ENCODE measurements around the gene NOD2.

NOD2 gene

DNA sequence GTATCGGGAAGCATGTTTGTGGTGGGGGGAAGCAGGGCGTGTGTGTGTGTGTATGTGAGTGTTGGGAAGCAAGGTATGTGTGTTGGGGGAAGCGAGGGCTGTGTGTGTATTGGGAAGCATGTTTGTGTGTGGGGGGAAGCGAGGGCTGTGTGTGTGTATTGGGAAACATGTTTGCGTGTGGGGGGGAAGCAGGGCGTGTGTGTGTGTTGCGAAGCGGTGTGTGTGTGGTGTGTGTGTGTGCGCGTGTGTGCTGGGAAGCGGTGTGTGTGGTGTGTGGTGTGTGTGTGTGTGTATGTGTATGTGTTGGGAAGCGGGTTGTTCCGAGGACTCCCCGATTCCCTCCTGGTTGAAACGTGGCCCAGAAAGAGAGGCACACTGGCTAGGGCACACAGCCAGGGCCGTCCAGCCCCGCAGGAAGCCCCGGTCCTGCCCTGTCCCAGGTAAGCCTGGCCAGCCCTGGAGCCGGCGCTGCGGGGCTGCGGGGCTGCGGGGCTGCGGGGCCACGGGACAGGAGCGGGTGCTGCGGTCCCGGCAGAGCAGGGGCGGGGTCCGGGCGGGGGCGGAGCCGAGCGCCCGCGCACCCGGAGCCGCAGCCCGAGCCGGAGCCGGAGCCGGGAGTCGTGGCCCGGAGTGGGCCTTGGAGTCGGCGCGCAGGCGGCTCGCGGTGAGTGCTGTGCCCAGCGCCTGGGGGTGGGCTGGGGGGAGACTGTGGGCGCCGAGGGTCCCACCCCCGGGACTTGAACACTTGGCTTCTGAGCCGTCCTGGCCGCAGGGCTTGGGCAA, at the start of gene NOD2:
Gene NOD2, plus strand, starts transcription at position 608 of the 783 bp plus-strand sequence. CDS start 5,890 bp downstream, outside the sequence.
- no peak for FAIRE-seq

DNA sequence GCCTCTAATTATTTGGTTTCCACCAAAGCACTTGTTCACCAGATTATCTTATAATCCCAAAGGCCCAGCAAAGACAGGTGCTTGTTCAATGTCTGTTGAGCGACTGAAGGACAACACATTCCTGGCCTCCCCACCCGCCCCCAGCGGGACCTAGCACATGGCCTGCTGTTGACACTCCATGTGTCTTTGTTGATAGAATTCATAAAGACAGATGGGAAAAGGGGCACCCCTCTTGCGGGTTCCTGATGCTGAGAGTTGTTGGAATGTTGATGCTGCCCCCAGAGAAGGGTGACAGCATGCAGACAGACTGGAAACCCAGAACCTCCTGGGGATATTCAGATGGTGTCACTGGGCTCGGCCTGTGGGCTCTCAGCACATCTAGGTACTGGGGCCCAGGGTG, 49.2 kb upstream of the NOD2 start:
- no peak for FAIRE-seq

DNA sequence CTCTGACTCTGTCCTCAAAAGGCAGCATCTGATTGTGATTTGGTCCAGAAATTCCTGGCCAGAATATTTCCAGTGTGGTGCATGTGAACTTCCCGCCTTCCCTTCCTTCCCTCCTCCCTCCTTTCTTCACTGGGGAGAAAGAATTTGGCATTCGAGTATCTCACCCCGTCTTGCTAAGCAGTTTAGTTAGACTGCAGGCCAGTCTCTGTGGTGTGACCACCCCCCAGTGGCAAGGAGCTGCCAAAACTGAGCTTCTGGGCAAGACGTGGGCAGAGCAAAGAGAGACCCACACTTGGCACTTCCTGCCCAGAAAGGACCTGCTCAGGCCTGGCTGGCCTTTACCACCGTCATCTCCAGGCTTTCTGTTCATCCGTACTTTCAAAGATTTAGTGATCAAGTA, 48.7 kb upstream of the NOD2 start:
- FAIRE-seq, result no peak

DNA sequence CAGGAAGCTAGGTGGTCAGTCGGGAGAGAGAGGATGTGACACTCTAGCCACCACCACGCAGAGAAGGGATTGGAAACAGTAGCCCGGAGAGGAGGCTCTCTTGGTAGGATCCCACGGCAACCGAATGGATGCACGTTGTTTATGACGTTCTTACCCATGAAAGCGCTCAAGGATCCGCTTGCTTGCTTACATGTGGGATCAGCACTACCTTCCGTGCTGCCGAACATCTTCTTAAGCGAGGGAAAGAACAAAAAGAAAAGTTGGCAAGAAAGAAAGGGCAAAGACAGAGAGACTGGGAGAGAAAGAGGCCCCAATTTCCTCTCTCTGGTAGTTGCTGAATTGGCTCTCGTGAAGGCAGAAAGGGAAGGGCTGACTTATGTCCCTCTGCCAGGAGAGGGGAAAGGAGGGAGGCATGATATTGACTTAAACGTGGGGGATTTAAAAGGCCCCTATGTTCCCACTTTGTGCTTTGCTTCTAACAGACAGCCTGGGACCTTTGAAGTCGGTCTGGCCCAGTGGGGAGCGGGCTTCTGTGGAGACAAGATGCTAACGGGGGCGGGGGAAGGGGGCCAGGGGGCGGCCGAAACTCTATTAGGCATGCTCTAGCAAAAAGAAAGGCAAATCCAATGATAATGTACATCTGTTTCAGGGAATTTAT, 47.7 kb upstream of the NOD2 start:
- FAIRE-seq, result no peak

DNA sequence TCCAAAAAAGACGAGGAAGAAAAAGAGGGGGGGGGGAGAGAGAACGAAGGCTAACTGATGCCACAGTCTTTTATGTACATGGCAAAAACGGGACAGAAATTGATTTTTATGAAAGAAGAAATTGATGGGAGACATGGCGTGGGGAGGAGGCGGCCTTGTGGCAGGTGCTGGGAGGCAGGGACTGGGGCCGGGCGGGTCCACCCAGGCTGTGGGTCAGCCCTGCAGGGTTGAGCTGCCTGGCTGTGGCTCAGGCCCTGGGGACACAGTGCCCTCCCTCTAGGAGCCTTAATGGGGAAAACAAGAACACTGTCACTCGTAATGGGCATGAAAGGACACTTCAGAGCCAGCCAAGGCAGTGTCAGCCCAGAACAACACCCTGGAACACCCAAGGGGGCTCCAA, 47.1 kb upstream of the NOD2 start:
- FAIRE-seq, result no peak

DNA sequence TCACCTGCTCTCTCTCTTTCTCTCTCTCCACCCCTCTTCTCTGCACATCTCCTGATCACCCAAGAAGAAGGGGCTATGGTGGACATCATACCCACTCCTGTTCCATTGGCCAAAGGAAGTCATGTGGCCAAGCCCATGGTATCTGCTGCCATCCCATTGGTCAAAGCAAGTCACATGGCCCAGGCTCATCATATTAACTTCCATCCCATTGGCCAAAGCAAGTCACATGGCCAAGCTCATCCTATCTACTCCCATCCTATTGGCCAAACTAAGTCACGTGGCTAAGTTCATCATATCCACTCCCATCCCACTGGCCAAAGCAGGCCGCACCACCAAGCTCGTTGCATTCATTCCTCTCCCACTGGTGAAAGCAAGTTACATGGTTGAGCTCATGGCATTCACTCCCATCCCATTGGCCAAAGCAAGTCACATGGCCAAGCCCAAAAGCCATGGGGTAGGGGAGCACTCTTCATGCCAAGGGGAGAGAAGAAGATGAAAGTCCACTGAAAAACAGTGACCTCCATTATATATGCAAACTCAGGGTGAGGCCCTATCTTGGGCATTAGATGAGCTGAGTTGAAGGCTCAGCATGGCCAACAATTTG, 41.5 kb upstream of the NOD2 start:
- FAIRE-seq, result no peak

DNA sequence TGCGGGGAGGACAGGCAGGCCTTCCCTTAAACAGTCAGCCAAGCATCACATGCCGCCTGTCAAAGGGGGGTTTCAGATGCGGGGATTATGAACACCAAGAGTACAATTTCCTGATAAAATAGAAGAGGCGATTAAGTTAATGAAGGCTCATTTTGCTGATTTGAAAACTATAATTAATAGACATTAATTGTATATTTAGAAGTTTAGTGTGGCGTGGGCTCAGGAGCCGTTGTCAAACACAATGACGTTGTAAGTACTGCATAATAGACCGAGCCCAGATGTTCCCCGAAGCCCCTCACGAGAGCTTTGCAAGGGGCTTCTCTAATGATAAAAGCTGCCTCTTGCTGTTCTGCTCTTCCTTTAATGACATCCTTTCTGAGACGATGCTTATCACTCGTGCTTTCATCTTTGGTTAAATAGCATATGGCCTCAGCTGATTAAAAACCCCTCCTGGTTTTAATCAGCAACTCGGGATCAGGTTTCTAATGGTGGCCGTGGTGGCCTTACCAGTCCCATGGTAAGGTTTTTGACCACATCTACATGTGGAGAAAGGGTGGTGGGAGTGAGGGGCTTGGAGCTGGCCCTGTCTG, 40.5 kb upstream of the NOD2 start:
- FAIRE-seq, result no peak

DNA sequence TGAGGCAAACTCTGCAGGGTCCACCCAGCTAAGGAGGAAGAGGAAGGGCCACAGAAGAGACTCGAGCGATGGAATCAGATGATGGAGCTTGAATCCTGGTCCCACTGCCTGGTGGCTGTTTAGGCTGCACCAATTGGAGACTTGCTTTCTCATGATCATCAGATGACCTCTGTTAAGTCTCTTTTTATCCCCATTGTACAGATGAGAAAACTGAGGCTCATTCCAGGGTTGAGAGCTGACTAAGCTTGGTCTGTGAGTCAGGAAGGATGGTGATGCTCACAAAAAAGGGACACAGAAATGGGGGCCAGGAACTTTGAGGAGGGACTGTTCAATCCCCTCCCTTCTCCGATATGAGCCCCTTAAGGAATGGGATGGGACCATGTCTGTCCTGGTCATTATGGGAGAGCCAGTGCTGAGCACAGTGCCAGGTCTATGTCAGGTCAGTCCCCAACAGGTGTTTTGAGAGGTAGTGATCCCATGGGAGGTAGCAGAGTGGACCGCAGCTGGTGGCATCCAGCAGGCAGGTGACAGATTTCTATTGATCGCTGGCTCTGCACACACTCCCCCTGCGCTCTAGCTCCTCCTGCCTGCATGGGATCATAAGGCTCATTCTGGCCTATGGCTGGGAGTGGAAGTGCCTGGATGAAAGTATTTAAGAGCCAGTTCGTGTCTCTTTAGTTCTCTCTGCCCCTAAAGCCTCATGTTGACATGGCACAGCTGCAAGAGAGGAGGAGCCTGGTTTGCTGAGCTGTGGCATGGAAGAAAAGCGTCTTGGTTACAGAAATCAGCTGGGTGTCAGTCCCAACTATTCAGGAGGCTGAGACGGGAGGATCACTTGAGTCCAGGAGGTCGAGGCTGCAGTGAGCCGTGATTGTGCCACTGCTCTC, 39.5 kb upstream of the NOD2 start:
- FAIRE-seq, result no peak

DNA sequence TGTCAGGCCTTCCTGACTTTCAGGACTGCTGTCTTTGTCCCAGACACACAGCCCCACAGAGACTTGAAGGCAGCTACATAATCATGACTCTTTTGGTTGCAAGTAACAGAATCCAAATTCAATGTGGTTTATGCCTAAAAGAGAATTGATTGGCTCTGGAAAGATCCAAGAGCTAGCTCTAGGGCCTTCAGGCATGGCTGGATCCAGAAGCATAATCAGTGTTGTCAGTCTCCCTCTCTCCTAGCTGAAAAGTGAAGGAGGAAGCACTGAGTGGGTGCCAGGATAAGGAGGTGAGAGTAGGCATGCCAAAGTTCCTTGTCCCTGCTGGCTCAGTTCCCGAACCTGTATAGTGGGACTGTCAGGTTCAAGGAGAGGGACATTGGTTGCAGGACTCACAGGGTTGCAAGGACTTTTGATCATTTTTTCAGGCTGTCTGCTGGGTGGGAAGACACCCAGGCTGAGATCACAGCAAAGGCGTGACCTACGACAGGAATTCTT, 37.8 kb upstream of the NOD2 start:
- no peak for FAIRE-seq

DNA sequence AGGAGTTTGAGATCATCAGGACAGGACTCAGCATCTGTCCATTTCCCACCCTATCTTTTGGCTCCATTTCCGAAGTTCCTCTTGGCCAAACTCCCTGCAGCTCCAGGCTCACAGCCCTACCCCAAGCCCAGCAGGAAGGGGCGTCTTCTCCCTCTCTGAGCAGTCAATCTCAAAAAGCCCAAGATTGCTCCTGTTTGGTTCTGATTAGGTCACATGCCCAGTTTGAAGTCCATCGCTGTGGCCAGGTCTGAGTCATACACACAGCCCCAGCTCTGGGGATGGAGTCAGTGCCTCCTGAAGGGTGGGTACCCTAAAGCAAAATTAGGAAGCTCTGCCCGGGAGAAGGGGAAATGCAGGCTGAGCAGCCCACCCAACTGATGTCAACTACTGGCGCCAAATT, 36.2 kb upstream of the NOD2 start:
- FAIRE-seq, result no peak

DNA sequence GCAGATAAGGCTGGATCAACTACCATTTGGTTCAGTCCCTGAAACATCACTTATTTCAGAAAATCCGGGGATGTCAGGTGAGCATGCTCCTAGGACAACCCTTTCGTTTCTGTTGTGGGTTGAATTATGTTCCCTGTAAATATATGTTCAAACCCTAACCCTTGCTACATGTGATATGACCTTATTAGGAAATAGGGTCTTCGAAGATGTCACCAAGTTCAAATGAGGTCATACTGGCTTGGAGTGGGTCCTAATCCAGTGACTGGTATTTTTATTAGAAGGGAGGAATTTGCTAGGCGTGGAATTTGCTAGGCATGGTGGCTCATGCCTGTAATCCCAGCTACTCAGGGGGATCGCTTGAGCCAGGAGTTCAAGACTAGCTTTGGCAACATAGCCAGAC, 33.6 kb upstream of the NOD2 start:
- no peak for FAIRE-seq

DNA sequence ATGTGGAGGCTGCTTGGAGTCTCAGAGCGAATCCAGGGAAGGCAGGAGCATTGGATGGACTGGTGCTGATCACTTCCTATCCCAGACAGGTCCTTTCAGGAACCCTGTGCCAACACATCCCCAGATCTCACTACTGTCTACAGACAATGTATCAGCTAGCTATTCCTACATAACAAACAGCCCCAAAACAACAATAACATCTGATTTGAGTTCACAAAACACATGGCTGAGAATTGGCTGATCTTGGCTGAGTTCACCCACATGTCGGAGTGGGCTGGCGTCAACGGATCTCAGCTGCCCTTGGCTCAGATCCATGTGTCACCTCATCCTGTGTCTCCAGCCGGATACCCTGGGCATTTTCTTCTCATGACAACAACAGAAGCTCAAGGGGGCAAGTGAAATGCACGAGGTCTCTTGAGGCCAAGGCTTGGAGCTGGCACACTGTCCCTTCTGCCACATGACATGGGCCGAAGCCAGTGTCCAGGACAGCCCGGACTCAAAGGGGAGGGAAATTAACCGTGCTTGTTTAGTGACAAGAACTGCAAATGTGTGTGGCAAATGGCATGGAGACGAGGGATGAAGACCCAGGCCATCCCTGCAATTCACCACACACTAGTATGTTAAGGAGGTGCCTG, 31.0 kb upstream of the NOD2 start:
- no peak for FAIRE-seq

DNA sequence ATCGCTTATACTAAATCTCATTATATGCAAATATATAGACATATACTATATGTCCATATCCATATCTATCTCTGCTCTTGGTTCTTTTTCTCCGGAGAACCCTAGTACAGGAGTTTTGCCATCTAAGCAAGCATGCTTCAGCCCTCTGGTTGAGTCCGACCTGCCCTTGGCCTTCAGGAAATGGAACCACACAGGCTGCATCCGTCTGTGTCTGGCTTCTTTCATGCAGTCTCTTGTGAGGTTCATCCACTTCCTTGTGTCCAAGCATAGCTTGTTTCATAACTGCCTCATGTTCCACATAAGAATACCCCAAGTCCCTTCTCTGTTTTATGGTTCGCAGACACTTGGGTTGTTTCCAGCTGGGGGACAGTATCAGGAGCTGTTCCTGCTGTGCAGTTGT, 29.1 kb upstream of the NOD2 start:
- no peak for FAIRE-seq

DNA sequence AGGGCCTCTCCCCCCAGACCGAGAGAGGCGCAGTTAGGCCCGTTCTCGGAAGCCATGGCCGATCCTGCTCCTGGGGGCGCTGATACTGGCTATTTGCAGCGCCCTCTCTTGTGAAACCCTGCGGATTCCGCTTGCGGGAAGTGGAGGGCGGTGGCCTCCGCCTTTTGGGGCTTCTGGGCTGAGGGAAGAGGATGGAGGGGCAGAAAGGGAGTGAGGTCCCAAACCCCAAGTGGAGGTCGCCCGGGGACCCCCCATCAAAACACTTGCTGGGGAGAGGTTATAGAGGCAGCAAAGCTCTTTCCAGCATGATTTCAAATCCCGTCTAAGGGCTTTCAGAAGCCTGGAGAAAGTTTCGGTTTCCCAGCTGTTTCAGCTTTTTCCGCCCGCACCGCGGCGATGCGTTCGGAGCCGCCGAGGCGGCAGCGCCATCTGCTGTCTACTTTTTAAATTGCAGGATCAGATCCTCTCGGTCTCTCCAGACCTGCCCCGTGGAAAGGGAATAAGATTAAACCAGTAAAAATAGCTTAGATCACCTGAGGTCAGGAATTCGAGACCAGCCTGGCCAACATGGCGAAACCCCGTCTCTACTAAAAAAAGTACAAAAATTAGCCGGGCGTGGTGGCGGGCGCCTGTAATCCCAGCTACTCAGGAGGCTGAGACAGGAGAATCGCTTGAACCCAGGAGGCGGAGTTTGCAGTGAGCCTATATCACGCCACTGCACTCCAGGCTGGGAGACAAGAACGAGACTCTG, 28.1 kb upstream of the NOD2 start:
- peak; percentile 83 for FAIRE-seq

DNA sequence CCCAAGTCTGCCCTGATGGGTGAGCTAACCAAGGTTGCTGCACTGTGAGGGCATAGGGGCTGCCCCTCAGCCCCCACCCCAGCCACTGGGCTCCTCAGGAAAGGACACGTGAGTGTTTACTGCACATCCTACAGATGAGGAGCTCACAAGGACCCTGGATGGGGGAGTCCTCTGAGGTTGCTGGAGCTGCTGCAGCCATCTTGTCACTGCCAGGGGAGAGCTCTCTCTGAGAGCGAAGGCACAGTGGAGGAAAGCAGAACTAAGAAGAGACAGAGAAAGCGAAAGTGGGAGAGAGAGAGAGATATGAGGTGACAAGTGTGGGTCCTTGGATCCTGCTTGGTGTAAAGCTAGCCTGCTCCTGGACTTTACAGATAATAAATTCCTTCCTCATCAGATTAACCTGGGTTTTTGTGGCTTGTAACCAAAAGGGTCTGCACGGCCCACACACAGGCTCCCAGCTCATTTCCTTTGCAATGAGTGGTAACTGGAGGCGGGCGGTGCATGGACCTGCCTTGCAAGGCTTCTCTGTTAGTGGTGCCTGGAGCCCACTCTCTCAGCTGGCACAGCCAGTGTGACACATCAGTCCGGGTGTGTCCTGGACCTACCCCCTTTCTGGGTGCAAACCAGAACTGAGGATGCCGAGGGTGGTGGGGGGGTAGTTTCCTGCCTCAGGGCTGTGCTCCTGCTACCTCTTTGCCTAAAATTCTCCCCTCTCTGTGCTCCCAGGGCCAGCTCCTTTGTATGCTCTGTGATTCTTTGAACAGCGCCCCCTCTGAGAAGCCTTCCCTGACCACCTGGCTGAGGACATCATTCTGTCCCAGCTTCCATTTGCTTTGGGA, 26.5 kb upstream of the NOD2 start:
- FAIRE-seq, result no peak

DNA sequence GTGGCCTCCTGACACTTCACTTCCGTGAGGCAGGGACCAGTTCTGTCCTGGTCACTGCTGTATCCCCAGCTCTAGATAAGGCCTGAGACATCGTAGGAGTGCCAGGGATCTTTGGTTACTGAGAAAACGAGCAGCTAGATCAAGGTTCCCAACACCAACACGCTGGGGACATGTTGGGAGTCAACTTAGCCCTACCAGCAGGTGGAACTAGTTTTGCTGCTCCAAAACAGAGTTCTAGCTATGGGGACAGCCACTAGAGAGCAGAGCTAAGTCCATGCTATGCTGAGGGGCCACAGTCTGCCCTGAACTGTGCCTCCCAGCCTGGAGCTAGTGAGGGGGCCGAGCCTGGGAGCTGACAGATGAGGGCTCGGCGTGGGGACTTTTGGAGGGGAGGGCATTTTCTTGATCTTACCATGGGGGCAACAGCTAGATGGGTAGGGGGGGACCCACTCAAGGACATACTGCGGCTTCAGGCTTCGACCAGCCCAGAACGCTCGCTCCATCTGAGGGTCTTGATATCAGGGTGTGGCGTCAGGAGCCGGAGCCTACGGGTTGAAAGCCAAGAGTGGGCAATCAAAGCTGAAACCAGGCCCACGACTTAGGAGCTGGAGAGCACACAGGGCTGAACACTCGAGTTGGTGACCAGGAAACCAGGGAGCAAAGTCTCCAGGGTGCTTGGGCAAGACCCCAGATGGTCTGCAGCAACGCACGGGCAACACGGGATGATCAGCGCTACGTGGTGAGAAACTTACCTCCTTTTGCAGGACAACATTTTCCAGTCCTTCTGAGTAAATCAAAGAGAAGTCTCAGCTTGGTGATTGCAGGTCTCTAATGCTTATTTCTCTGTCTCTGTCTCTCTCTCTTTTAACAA, 25.7 kb upstream of the NOD2 start:
- FAIRE-seq, result no peak

DNA sequence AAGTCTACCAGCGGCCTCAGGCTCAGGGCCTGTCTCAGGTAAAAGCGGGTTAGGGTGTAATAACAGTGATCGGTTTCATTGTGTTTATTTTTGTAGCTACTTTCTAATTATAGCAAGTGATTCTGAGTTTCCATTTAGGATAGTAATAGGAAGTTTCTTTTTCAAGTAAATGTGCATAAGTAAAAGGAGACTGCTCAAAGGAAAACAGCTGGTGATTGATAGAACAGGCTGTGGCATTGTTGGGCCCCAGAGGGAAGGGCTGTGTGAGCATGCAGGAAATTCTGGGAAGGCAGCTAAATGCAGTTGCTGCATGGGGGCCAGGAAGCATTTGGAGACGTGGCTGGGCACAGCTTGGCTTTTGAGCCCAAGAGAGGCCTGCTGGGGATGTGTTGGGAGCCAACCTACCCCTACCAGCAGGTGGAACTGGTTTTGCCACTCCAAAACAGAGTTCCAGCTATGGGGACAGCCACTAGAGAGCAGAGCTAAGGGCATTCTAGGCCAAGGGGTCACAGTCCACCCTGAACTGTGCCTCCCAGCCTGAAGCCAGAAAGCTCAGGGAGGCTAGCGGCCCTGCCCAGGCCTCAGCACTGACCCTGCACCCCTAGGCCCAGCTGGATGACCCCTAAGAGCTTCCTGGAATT, 24.9 kb upstream of the NOD2 start:
- FAIRE-seq, result no peak

DNA sequence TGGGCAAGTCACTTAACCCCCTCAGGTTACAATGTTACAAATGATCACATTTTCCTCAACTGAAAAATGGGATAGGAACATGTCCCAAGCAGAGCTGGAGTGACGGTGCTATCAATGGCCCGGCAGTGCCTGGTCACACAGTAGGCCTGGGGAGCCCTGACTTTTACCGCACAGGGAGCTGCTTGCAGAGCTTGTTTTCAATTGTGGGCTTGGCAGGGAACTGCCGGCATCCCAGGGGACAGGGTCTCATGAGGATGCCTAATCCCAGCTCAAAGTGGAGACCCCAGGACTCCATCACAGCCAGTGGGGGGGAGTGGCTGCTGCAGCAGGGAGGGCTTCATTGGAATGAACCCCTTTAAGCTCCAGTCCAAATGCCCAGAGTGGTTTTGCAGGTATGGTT, 23.7 kb upstream of the NOD2 start:
- no peak for FAIRE-seq

DNA sequence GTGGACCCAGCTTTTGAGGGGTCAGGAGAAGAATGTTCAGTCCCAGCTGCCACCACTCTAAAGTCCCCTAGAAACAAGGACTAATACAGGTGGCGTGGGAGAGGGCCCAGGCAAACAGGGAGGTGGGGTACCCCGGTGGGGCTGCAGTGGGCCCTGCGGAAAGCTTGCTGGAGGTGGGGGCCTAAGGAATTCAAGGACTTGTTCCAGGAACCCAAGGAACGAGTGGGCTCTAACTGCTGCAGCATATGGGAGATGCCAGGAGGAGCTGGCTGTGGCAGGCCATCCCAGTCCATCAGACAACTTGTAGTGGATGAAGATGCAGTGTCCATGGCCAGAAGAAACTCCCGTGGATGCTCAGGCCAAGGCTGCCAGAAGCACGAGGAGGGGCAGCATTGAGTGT, 22.9 kb upstream of the NOD2 start:
- FAIRE-seq, result no peak

Data from A204.1 (cell line).